ENCODE measurements around the gene POLR3K. TPM values are rescaled to one million over a fixed set of nuclear protein-coding genes. Genes with fewer than 3 reads are reported as not detected.
"Not testable (repeated sequence)": the region's sequence is repeated elsewhere in the genome, so short reads cannot be mapped to it uniquely, and the experiment has no call there.

Gene POLR3K
- total RNA-seq, 1 donor from 2014 or later: 6.6 TPM

- no peak for DNase-seq
These were observed 10.8 kb upstream of the POLR3K start for GRCh38 chr16:63998-64913.

- no peak for DNase-seq
These were observed 10.1 kb upstream of the POLR3K start for GRCh38 chr16:63466-63865.

GRCh38 chr16:62968-63391 is 9.6 kb upstream of the POLR3K start:
- DNase-seq: no peak

- no peak for DNase-seq
These were observed 9.0 kb upstream of the POLR3K start for GRCh38 chr16:62283-62967.

- DNase-seq: no peak
These were observed 8.5 kb upstream of the POLR3K start for GRCh38 chr16:61879-62281.

GRCh38 chr16:60929-61878 is 7.8 kb upstream of the POLR3K start:
- DNase-seq: no peak

GRCh38 chr16:60166-60565 is 6.8 kb upstream of the POLR3K start:
- DNase-seq: no peak

- no peak for DNase-seq
These were observed 6.1 kb upstream of the POLR3K start for GRCh38 chr16:59440-60059.

GRCh38 chr16:58491-59439 is 5.4 kb upstream of the POLR3K start:
- DNase-seq: no peak

GRCh38 chr16:57711-58110 is 4.3 kb upstream of the POLR3K start:
- peak; percentile 25 for DNase-seq

- DNase-seq: no peak
These were observed 3.0 kb upstream of the POLR3K start for GRCh38 chr16:56231-56927.

- no peak for DNase-seq
These were observed 2.2 kb upstream of the POLR3K start for GRCh38 chr16:55571-56136.

- no peak for DNase-seq
These were observed 801 bp upstream of the POLR3K start for GRCh38 chr16:54237-54581.

GRCh38 chr16:50769-51591 is 2.4 kb downstream of the POLR3K start:
- no peak for DNase-seq

- DNase-seq: no peak
These were observed 6.2 kb downstream of the POLR3K start for GRCh38 chr16:47234-47633.

GRCh38 chr16:46510-46909 is 6.9 kb downstream of the POLR3K start:
- not testable (repeated sequence) for DNase-seq

- no peak for DNase-seq
These were observed 8.0 kb downstream of the POLR3K start for GRCh38 chr16:45454-45853.

- DNase-seq: no peak
These were observed 8.8 kb downstream of the POLR3K start for GRCh38 chr16:44655-45054.

GRCh38 chr16:43294-43693 is 10.1 kb downstream of the POLR3K start:
- DNase-seq: no peak
